ENCODE results near the gene MRPS5.

The MRPS5 gene

DNA sequence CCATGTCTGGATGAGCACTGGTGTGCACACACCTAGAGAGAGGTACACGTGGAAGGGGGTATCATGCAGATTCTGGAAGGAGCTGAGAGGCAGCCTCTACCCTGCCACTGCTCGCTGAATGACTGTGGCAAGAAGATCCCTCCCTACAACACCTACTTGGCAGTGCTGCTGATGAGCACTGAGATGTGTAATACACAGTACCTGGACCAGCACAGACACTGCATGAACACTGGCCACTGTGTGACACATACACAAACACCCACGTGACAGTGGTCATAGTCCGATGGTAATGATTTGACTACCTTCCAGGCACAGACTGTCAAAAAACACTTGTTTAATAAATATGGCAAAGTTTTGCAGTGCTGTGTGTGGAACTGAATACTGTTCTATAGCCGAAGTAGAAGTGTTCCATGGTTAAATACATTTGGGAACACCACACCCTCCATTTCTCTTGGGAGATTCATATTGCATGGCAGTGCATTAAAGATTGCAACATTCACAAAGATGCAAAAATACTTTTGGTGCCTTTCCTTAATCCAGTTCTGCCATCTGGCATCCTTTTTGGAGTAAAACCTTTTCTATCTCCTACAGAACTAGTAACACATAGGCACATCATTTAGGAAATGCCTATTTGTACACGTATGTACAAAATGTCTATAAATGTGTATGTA lies 29.6 kb downstream of the MRPS5 start:
- no peak overlapping the region for H2AFZ ChIP-seq (ENCODE audit: low read length, unreplicated experiment)

DNA sequence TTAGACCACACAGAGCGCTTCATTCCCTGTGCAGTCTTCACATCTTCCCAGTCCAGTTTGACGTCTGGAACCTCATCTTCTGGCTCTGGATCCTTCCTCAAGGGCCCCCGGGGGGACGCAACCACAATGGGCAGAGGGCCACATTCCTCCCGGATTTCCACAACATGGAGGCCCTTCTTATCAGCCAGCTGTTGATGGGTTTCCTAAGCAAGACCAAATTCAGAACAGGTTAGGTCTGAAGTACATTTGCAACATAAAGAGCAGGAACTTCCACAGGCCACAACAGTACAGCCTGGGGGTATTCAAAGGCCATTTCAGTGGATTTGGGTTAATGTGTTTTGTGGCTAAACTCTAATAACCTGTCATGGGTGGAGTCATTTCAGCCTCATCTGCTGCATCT lies 34.2 kb downstream of the MRPS5 start:
- Histone ChIP-seq H3K27me3 (ENCODE audit: insufficient read depth, low read length) (no peaks in the 10 kb centered on the region), H3K4me3 (ENCODE audit: low read depth, low read length) (no peak overlapping the region), H3K27ac (ENCODE audit: low read depth, low read length) (no peak overlapping the region), H3K4me1 (ENCODE audit: control insufficient read depth, insufficient read depth, low read length, unreplicated experiment) (no peaks in the 10 kb centered on the region), H3K36me3 (ENCODE audit: insufficient read depth, low read length) (peaks cover 24% of the 10 kb centered on the region), H2AFZ (ENCODE audit: low read length, unreplicated experiment) (no peak overlapping the region), H3K79me2 (ENCODE audit: control insufficient read depth, insufficient read depth, low read length, unreplicated experiment) (no peaks in the 10 kb centered on the region)

More for the DNA sequence above, 29.6 kb downstream of the MRPS5 start:
- no peaks in the 10 kb centered on the region for H3K27me3 ChIP-seq (ENCODE audit: insufficient read depth, low read length)
- no peaks in the 10 kb centered on the region for H3K79me2 ChIP-seq (ENCODE audit: control insufficient read depth, insufficient read depth, low read length, unreplicated experiment)
- peaks cover 17% of the 10 kb centered on the region; the same call in 1 of the 2 replicates for H3K36me3 ChIP-seq (ENCODE audit: insufficient read depth, low read length)
- H3K27ac ChIP-seq (ENCODE audit: low read depth, low read length) = no peak overlapping the region
- no peaks in the 10 kb centered on the region for H3K4me1 ChIP-seq (ENCODE audit: control insufficient read depth, insufficient read depth, low read length, unreplicated experiment)
- no peak overlapping the region for H3K4me3 ChIP-seq (ENCODE audit: low read depth, low read length)

DNA sequence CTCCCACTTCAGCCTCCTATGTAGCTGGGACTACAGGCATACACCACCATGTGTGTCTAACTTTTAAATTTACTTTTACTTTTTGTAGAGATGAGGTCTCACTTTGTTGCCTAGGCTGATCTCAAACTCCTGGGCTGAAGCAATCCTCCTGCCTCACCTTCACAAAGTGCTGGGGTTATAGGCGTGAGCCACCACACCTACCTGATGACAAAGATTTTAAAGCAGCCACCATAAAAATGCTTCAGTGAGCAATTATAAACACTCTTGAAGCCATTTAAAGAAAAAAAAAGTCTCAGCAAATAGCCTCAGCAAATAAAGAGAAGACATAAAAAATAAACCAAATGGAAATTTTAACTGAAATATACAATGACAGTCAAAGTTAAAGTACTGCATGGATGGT lies 35.6 kb downstream of the MRPS5 start:
- no peak overlapping the region for H3K27ac ChIP-seq (ENCODE audit: low read depth, low read length)

GRCh38 chr2:95082477-95082876 lies 39.1 kb downstream of the MRPS5 start:
- H2AFZ ChIP-seq (ENCODE audit: low read length, unreplicated experiment) = no peak overlapping the region
- peaks cover 11% of the 10 kb centered on the region for H3K36me3 ChIP-seq (ENCODE audit: insufficient read depth, low read length)
- no peak overlapping the region for H3K4me3 ChIP-seq (ENCODE audit: low read depth, low read length)
- no peaks in the 10 kb centered on the region for H3K79me2 ChIP-seq (ENCODE audit: control insufficient read depth, insufficient read depth, low read length, unreplicated experiment)
- no peaks in the 10 kb centered on the region for H3K4me1 ChIP-seq (ENCODE audit: control insufficient read depth, insufficient read depth, low read length, unreplicated experiment)
- no peak overlapping the region for H3K27ac ChIP-seq (ENCODE audit: low read depth, low read length)
- H3K27me3 ChIP-seq (ENCODE audit: insufficient read depth, low read length) = peaks cover 8% of the 10 kb centered on the region

More for the DNA sequence above, 35.6 kb downstream of the MRPS5 start:
- Histone ChIP-seq H3K4me1 (ENCODE audit: control insufficient read depth, insufficient read depth, low read length, unreplicated experiment) (no peaks in the 10 kb centered on the region), H3K36me3 (ENCODE audit: insufficient read depth, low read length) (peaks cover 20% of the 10 kb centered on the region), H3K27me3 (ENCODE audit: insufficient read depth, low read length) (no peaks in the 10 kb centered on the region), H2AFZ (ENCODE audit: low read length, unreplicated experiment) (no peak overlapping the region), H3K4me3 (ENCODE audit: low read depth, low read length) (no peak overlapping the region), H3K79me2 (ENCODE audit: control insufficient read depth, insufficient read depth, low read length, unreplicated experiment) (no peaks in the 10 kb centered on the region)

DNA sequence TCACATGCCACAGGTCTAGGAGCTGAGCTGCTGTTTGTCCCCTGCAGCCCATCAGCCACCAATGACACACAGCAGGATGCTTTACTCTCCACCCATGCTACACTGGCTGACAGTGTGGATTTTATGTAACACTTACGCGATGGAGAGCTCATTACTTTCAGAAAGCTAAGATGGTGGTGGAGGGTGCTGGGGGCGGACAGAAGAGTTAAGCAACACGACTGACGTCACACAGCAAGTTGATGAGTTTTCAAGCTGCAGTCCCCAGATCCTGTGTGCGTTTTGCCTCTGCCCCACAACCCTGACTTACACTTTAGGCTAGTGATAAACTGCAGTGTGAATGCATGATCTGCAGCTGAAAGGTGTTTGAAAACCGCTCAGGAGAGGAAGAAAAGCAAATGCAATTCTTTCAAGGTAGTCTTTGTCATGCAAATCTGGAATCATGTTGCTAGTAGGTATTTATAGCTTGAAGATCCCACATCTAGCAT lies 42.4 kb downstream of the MRPS5 start:
- H3K27me3 ChIP-seq (ENCODE audit: insufficient read depth, low read length) = peaks cover 36% of the 10 kb centered on the region
- no peaks in the 10 kb centered on the region for H3K4me1 ChIP-seq (ENCODE audit: control insufficient read depth, insufficient read depth, low read length, unreplicated experiment)
- H3K4me3 ChIP-seq (ENCODE audit: low read depth, low read length) = no peak overlapping the region
- no peak overlapping the region for H2AFZ ChIP-seq (ENCODE audit: low read length, unreplicated experiment)
- no peaks in the 10 kb centered on the region for H3K36me3 ChIP-seq (ENCODE audit: insufficient read depth, low read length)
- no peaks in the 10 kb centered on the region for H3K79me2 ChIP-seq (ENCODE audit: control insufficient read depth, insufficient read depth, low read length, unreplicated experiment)
- H3K27ac ChIP-seq (ENCODE audit: low read depth, low read length) = no peak overlapping the region

GRCh38 chr2:95077861-95078603 lies 43.6 kb downstream of the MRPS5 start:
- Histone ChIP-seq H3K27ac (ENCODE audit: low read depth, low read length) (no peak overlapping the region), H3K27me3 (ENCODE audit: insufficient read depth, low read length) (peaks cover 48% of the 10 kb centered on the region), H3K36me3 (ENCODE audit: insufficient read depth, low read length) (no peaks in the 10 kb centered on the region), H3K4me1 (ENCODE audit: control insufficient read depth, insufficient read depth, low read length, unreplicated experiment) (no peaks in the 10 kb centered on the region), H2AFZ (ENCODE audit: low read length, unreplicated experiment) (no peak overlapping the region), H3K4me3 (ENCODE audit: low read depth, low read length) (no peak overlapping the region), H3K79me2 (ENCODE audit: control insufficient read depth, insufficient read depth, low read length, unreplicated experiment) (no peaks in the 10 kb centered on the region)

GRCh38 chr2:95077530-95077825 lies 44.1 kb downstream of the MRPS5 start:
- Histone ChIP-seq H3K27ac (ENCODE audit: low read depth, low read length) (no peak overlapping the region), H3K4me1 (ENCODE audit: control insufficient read depth, insufficient read depth, low read length, unreplicated experiment) (no peaks in the 10 kb centered on the region), H3K4me3 (ENCODE audit: low read depth, low read length) (no peak overlapping the region), H3K36me3 (ENCODE audit: insufficient read depth, low read length) (no peaks in the 10 kb centered on the region), H3K79me2 (ENCODE audit: control insufficient read depth, insufficient read depth, low read length, unreplicated experiment) (no peaks in the 10 kb centered on the region), H2AFZ (ENCODE audit: low read length, unreplicated experiment) (no peak overlapping the region), H3K27me3 (ENCODE audit: insufficient read depth, low read length) (peaks cover 53% of the 10 kb centered on the region)

- no peaks in the 10 kb centered on the region for H3K4me1 ChIP-seq (ENCODE audit: control insufficient read depth, insufficient read depth, low read length, unreplicated experiment)
- peaks cover 59% of the 10 kb centered on the region for H3K27me3 ChIP-seq (ENCODE audit: insufficient read depth, low read length)
Observed at GRCh38 chr2:95076705-95077529, 44.7 kb downstream of the MRPS5 start.

DNA sequence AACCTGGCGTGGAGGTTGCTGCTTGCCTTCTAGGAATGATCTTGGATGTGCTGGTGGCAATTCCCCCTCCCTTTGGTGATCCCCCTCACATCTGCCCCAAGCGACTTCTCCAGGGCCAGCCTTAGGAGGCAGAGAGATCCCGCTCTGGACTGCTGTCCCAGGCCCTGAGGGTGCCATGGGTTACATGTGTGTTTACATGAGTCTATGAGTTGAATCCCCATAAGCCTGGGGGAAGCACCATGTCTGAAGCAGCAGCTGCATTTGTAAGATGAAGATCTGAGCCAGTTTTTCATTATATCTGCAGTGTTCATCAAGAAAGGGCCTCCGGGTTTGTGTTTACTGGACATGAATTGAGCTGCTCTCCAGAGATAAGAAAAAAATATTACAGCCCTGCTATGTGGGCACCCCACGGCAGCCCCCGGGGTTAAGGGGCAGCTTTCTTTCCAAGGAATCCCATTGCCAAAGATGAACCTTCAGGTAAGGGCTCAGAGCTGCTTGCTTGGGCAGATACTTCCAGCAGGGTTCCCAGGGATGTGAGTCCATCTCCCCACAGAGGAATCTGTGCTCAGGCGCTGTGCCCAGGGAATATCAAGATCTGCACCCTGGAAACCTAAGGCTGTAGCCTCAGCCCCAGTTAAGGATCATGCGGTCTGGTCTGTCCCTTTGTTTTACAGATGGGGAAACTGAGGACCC lies 46.0 kb downstream of the MRPS5 start:
- H3K27ac ChIP-seq (ENCODE audit: low read depth, low read length) = no peak overlapping the region
- H3K36me3 ChIP-seq (ENCODE audit: insufficient read depth, low read length) = no peaks in the 10 kb centered on the region
- no peak overlapping the region for H3K4me3 ChIP-seq (ENCODE audit: low read depth, low read length)
- H3K27me3 ChIP-seq (ENCODE audit: insufficient read depth, low read length) = peaks cover 64% of the 10 kb centered on the region
- no peak overlapping the region for H2AFZ ChIP-seq (ENCODE audit: low read length, unreplicated experiment)
- no peaks in the 10 kb centered on the region for H3K79me2 ChIP-seq (ENCODE audit: control insufficient read depth, insufficient read depth, low read length, unreplicated experiment)
- no peaks in the 10 kb centered on the region for H3K4me1 ChIP-seq (ENCODE audit: control insufficient read depth, insufficient read depth, low read length, unreplicated experiment)

More at GRCh38 chr2:95076705-95077529, 44.7 kb downstream of the MRPS5 start:
- Histone ChIP-seq H3K4me3 (ENCODE audit: low read depth, low read length) (peak overlapping the region; percentile 72), H3K36me3 (ENCODE audit: insufficient read depth, low read length) (no peaks in the 10 kb centered on the region), H3K27ac (ENCODE audit: low read depth, low read length) (no peak overlapping the region), H2AFZ (ENCODE audit: low read length, unreplicated experiment) (no peak overlapping the region), H3K79me2 (ENCODE audit: control insufficient read depth, insufficient read depth, low read length, unreplicated experiment) (no peaks in the 10 kb centered on the region)

All from ACC112 (cell line).